T-helper 17 cell (primary cell): ENCODE measurements around the gene CCL14. TPM values are rescaled to one million over a fixed set of nuclear protein-coding genes. Genes with fewer than 3 reads are reported as not detected.
"Not testable (repeated sequence)": the region's sequence is repeated elsewhere in the genome, so short reads cannot be mapped to it uniquely, and the experiment has no call there.

Experiments
- ATAC-seq: fragments of 150-1000 bp; cut with Tn5 transposase; 2 replicates; pipeline ENCODE4 v1.10.0; 2021; ENCODE audit warnings: mild to moderate bottlenecking, moderate library complexity
- DNase-seq, 3 donors: peaks; one replicate each; pipeline versions ENCODE4 v3.0.0 to v3.0.0-alpha.2; 2020 to 2021
- H3K9me3 ChIP-seq: one replicate; pipeline ENCODE4 v1.7.0; 2013; ENCODE audit warnings: low read length, mild to moderate bottlenecking; ENCODE audit not compliant: control insufficient read depth, poor library complexity, severe bottlenecking
- H3K27ac Mint-ChIP-seq: one replicate; pipeline ENCODE4 v1.8.0; 2022; ENCODE audit warnings: mild to moderate bottlenecking, moderate library complexity, mixed read lengths
- H3K27me3 Mint-ChIP-seq: one replicate; pipeline ENCODE4 v1.8.0; 2022; ENCODE audit warnings: mixed read lengths
- H3K36me3 Mint-ChIP-seq: one replicate; pipeline ENCODE4 v1.8.0; 2022; ENCODE audit warnings: low read depth, mixed read lengths
- H3K4me1 Mint-ChIP-seq: one replicate; pipeline ENCODE4 v1.8.0; 2022; ENCODE audit warnings: mild to moderate bottlenecking, mixed read lengths
- H3K4me3 Mint-ChIP-seq: one replicate; pipeline ENCODE4 v1.8.0; 2022; ENCODE audit warnings: mild to moderate bottlenecking, moderate library complexity, mixed read lengths
- total RNA-seq, 4 donors: library from RNA in 2 of 4; stranded (reverse) in 2 of 4; gene quantifications; one replicate each; pipeline ENCODE4 v1.2.3 and lab custom pipeline; 2022 to 2026

The CCL14 gene
- total RNA-seq (not detected), total RNA-seq (lab: John Stamatoyannopoulos, UW) (0 reads per million in 2 donors)

- Mint-ChIP-seq H3K27me3 (peaks cover 19% of the 10 kb centered on the region), H3K36me3 (no peaks in the 10 kb centered on the region), H3K4me1 (no peaks in the 10 kb centered on the region), H3K4me3 (no peak within 1 kb of the TSS), H3K27ac (no peak within 1 kb of the TSS)
- no peaks in the 10 kb centered on the region for H3K9me3 ChIP-seq
- ATAC-seq = no peak
- no peak for DNase-seq
Measured at GRCh38 chr17:35986643-35987042, at the start of gene CCL14. CCL14 (minus strand) TSS chr17:35986729; CDS start chr17:35986649, 80 bp downstream.

DNA sequence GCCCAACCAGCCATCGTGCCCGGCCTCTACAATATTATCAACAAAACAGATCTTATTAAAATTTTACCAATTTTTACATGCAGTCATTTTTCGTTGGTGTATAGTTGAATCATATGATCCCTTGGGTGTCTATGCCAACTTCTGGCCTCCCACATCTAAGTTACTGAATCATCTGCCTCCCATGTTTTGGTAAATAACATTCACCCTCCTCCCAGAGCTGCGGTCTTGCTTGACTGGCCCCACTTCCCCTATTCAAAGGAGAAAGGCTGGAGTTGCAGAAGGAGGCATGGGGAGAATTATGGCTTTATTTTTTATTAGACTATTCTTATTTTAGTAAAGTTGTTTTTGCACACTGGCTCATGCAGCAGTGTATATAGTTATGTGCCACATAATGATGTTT lies 49.7 kb upstream of the CCL14 start:
- H3K27me3 Mint-ChIP-seq = peaks cover 46% of the 10 kb centered on the region
- DNase-seq = no peak
- H3K27ac Mint-ChIP-seq = no peak overlapping the region

DNA sequence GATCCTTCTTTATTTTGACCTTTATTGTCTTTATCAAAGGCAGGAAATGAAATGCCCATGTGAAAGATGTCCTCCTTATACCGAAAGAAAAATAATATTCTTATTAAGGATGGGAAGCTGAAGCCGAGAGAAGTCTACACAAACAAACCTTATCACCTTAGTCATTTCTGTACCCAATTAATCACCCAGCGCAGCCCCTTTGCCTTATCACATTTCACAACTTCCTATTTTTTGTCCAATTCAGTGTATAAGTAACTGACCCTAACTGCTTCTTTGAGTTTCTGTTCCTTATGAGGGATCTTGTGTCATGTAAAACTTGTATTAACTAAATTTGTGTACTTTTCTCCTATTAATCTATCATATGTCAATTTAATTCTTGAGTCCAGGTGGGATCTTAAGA lies 47.6 kb upstream of the CCL14 start:
- ATAC-seq (no peak), DNase-seq (no peak)
- H3K4me3 Mint-ChIP-seq = no peak overlapping the region
- peaks cover 61% of the 10 kb centered on the region for H3K27me3 Mint-ChIP-seq
- H3K27ac Mint-ChIP-seq = no peak overlapping the region
- no peaks in the 10 kb centered on the region for H3K9me3 ChIP-seq
- peaks cover 7% of the 10 kb centered on the region for H3K4me1 Mint-ChIP-seq
- H3K36me3 Mint-ChIP-seq = no peaks in the 10 kb centered on the region

More for the DNA sequence above, 49.7 kb upstream of the CCL14 start:
- peaks cover 4% of the 10 kb centered on the region for H3K4me1 Mint-ChIP-seq
- ATAC-seq = no peak
- H3K36me3 Mint-ChIP-seq = no peaks in the 10 kb centered on the region
- H3K4me3 Mint-ChIP-seq = no peak overlapping the region
- no peaks in the 10 kb centered on the region for H3K9me3 ChIP-seq

DNA sequence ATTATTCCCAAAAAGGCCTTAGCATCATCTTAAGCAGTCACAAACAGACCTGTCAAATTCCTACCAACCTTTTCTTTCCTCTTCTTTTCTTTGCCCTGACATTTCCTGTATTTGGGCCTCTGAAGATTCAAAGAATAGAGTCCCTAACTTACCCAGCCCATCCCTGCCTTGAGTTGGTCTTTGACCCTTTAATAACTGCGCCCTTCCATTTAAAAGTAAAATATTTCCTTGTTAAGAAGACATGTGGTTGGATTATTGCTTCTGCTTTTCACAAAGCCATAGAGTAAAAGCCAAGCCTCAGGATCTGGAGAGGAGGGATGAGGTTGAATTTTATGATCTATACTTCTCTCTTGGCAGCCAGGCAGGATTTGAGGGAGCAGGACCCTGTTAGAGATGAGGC lies 44.4 kb upstream of the CCL14 start:
- ATAC-seq (no peak), DNase-seq (no peak)
- H3K27ac Mint-ChIP-seq = no peak overlapping the region
- no peaks in the 10 kb centered on the region for H3K9me3 ChIP-seq
- no peak overlapping the region for H3K4me3 Mint-ChIP-seq
- H3K36me3 Mint-ChIP-seq = no peaks in the 10 kb centered on the region
- peaks cover 66% of the 10 kb centered on the region for H3K27me3 Mint-ChIP-seq
- peaks cover 7% of the 10 kb centered on the region for H3K4me1 Mint-ChIP-seq

- Mint-ChIP-seq H3K4me3 (no peak overlapping the region), H3K27me3 (peaks cover 59% of the 10 kb centered on the region), H3K4me1 (peaks cover 4% of the 10 kb centered on the region), H3K36me3 (peaks cover 2% of the 10 kb centered on the region), H3K27ac (no peak overlapping the region)
- ATAC-seq (no peak), DNase-seq (no peak)
- no peaks in the 10 kb centered on the region for H3K9me3 ChIP-seq
Measured at GRCh38 chr17:36027761-36028160, 41.2 kb upstream of the CCL14 start.

GRCh38 chr17:36024106-36024869 lies 37.8 kb upstream of the CCL14 start:
- H3K4me3 Mint-ChIP-seq = no peak overlapping the region
- H3K27me3 Mint-ChIP-seq = peaks cover 55% of the 10 kb centered on the region
- no peak overlapping the region for H3K27ac Mint-ChIP-seq
- peaks cover 7% of the 10 kb centered on the region for H3K36me3 Mint-ChIP-seq
- no peaks in the 10 kb centered on the region for H3K4me1 Mint-ChIP-seq
- DNase-seq = no peak
- H3K9me3 ChIP-seq = no peaks in the 10 kb centered on the region
- ATAC-seq = no peak

DNA sequence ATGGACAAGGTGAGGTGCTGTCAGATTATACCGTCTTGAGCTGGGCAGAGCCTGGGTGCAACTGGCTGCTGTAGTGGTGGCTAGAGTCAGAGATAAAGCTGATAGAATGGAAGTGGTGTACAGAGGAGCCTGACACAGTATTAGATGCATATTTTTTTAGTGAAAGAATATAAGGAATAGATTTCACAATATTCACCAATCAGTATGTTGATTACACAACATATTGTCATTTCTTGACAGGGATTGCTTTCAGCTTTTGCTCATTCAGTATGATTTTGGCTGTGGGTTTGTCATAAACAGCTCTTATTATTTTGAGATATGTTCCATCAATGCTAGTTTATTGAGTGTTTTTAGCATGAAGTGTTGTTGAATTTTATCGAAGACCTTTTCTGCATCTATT lies 32.9 kb upstream of the CCL14 start:
- no peaks in the 10 kb centered on the region for H3K4me1 Mint-ChIP-seq
- DNase-seq = no peak
- no peak for ATAC-seq
- no peak overlapping the region for H3K27ac Mint-ChIP-seq
- H3K27me3 Mint-ChIP-seq = peaks cover 63% of the 10 kb centered on the region
- peaks cover 7% of the 10 kb centered on the region for H3K36me3 Mint-ChIP-seq
- H3K9me3 ChIP-seq = no peaks in the 10 kb centered on the region
- H3K4me3 Mint-ChIP-seq = no peak overlapping the region

DNA sequence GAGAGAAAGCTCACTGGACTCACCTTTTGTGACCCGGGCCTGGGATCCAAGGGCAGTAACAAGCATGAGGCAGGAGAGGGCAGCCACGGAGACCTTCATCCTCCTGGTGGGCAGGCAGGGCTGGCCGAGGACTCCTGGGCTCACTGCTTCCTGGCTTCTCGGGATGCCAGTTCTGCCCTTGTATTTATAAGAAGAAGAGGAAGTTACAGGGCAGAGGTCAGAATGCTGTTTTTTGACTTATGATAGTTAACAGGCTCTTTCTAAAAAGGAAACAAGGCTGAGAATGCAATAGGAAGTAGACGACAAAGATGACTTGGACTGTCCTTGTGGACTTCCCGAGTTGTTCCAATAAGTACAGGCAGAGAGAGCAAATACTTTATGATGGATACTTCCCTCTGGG lies 31.3 kb upstream of the CCL14 start, which contains the start of gene CCL23:
Gene CCL23 (minus strand): TSS at position 174 of the 400 bp plus-strand sequence. CDS start 75 bp downstream, at position 99.
- ATAC-seq = no peak
- H3K9me3 ChIP-seq = no peaks in the 10 kb centered on the region
- Mint-ChIP-seq H3K4me1 (no peaks in the 10 kb centered on the region), H3K27ac (no peak within 1 kb of the TSS), H3K4me3 (no peak within 1 kb of the TSS), H3K27me3 (peaks cover 68% of the 10 kb centered on the region), H3K36me3 (peaks cover 5% of the 10 kb centered on the region)
- DNase-seq = no peak

DNA sequence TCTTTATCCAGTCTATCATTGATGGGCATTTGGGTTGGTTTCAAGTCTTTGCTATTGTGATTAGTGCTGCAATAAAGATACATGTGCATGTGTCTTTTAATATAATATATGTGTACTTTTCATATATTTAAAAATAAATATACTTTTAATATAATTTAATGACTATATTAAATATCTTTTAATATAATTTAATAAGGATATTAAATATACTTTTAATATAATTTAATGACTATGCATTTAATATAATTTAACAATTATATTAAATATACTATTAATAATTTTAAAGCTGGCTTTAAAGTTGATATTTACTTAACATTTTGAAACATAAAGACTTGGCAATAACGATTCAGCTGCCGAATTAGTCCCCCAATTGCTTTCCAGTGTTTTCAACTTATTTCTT lies 30.0 kb upstream of the CCL14 start:
- DNase-seq (no peak), ATAC-seq (no peak)
- H3K27ac Mint-ChIP-seq = no peak overlapping the region
- peaks cover 3% of the 10 kb centered on the region for H3K36me3 Mint-ChIP-seq
- H3K4me1 Mint-ChIP-seq = no peaks in the 10 kb centered on the region
- no peaks in the 10 kb centered on the region for H3K9me3 ChIP-seq
- H3K4me3 Mint-ChIP-seq = no peak overlapping the region
- peaks cover 68% of the 10 kb centered on the region for H3K27me3 Mint-ChIP-seq

DNA sequence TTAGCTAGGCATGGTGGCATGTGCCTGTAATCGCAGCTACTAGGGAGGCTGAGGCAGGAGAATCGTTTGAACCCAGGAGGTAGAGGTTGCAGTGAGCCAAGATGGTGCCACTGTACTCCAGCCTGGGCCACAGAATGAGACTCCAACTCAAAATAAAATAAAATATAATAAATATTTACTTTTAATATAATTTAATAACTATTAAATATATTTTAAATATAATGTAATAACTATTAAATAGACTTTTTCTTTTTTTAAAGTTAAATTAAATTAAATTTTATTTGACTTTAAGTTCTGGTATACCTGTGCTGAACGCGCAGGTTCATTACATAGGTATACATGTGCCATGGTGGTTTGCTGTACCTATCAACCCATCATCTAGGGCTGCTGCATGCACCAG lies 29.4 kb upstream of the CCL14 start:
- H3K27me3 Mint-ChIP-seq = peaks cover 64% of the 10 kb centered on the region
- ATAC-seq, H3K27ac Mint-ChIP-seq, H3K9me3 ChIP-seq, H3K4me1 Mint-ChIP-seq, H3K36me3 Mint-ChIP-seq, H3K4me3 Mint-ChIP-seq, DNase-seq: not testable (repeated sequence)

DNA sequence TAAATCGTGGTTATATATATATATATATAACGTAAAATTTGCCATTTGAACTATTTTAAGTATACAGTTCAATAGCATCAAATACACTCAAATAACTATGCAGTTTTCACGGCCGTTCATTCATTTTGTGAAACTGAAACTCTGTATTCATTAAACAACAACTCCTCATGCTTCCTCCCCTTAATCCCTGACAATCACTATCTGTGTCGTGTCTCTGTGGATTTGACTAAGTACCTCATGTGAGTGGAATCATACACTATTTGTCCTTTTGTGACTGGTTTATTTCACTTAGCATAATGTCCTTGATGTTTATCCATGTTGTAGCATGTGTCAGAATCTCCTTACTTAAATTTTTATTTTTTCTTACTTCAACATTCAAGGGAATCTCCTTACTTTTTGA lies 28.4 kb upstream of the CCL14 start:
- Mint-ChIP-seq H3K36me3 (no peaks in the 10 kb centered on the region), H3K27ac (no peak overlapping the region), H3K4me3 (no peak overlapping the region), H3K27me3 (peaks cover 54% of the 10 kb centered on the region), H3K4me1 (no peaks in the 10 kb centered on the region)
- no peaks in the 10 kb centered on the region for H3K9me3 ChIP-seq
- no peak for DNase-seq
- no peak for ATAC-seq

DNA sequence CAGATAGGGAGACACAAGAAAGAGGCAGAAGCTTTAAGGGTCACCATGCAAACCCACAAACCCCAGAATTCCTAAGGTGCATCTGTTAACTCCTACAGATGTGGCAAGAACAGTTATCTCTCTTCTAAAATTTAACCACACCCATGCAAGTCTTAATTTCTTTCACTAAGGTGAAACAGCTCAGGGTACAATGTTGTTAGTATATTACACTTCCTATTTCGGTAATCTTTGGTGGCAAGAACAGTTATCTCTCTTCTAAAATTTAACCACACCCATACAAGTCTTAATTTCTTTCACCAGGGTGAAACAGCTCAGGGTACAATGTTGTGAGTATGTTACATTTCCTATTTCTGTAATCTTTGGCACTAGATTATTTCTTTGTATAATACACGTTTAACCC lies 24.7 kb upstream of the CCL14 start:
- H3K27me3 Mint-ChIP-seq = peaks cover 35% of the 10 kb centered on the region

DNA sequence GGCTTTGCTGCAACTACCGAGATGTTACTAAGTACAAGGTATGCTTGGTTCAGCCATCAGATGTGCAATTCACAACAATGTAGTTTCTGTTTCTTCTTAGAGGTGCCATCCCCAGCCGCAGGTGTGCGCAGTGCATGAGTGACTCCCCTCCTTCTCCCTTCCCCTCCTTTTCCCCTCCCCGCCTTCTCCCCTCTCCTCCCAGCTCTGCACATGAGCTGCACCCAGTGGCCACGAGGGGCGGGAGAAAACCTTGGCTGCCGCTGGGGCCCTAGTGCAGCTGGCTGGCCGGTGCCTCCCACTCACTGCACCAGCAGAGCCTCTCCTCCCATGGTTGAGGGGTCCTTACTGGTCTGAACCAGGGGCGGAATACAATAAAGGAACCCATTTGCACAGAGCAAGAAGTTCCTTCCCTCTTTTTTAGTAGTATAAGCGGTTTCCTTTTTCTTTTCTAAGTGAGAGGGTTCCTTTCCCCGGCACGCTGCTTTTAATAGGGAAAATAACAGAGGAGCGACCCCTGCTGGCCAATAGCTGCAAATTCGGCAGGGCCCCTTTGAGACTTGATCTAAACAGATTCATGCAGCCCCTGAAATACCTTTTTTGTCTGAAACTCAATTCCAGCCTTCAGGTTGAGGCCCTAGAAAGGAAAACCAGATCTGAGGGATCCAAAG lies 22.6 kb upstream of the CCL14 start:
- no peaks in the 10 kb centered on the region for H3K9me3 ChIP-seq
- H3K4me3 Mint-ChIP-seq = no peak overlapping the region
- peaks cover 4% of the 10 kb centered on the region for H3K4me1 Mint-ChIP-seq
- peaks cover 39% of the 10 kb centered on the region for H3K27me3 Mint-ChIP-seq
- DNase-seq (no peak), ATAC-seq (no peak)
- no peak overlapping the region for H3K27ac Mint-ChIP-seq
- H3K36me3 Mint-ChIP-seq = no peaks in the 10 kb centered on the region

More for the DNA sequence above, 24.7 kb upstream of the CCL14 start:
- Mint-ChIP-seq H3K4me3 (no peak overlapping the region), H3K27ac (no peak overlapping the region), H3K4me1 (no peaks in the 10 kb centered on the region), H3K36me3 (no peaks in the 10 kb centered on the region)
- ATAC-seq = no peak
- no peak for DNase-seq
- H3K9me3 ChIP-seq = no peaks in the 10 kb centered on the region
